Measurements from ENCODE around the gene NLRP12. TPM values are rescaled to one million over a fixed set of nuclear protein-coding genes. Genes with fewer than 3 reads are reported as not detected.

Gene NLRP12
- total RNA-seq, 4 donors from 2014 or later = under 0.01 to 1.8 (median 0.30) TPM

DNA sequence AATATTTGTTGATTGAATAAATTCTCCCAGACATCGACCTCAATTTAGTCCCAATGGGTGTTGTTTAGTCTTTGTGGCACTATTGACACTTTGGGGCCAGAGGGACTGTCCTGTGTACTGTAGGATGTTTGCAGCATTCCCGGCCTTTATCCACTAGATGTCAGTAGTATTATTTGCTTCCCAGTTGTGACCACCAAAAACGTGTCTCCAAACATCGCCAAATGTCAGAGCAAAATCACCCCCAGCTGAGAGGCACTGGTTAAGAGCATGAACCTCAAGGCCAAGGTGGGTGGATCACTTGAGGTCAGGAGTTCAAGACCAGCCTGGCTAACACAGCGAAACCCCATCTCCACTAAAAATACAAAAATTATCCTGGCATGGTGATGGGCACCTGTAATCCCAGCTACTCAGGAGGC, 15.4 kb downstream of the NLRP12 start:
- 29% methylated on average over 5 of the region's 5 CpGs for WGBS
- intact Hi-C loops (cut with DNase I) = no loop called here
- H3K4me1 ChIP-seq = no peaks in the 10 kb centered on the region
- no peak overlapping the region for H3K27ac ChIP-seq (replicated peaks in 1 of 4)
- TF ChIP-seq, protein P1, sequence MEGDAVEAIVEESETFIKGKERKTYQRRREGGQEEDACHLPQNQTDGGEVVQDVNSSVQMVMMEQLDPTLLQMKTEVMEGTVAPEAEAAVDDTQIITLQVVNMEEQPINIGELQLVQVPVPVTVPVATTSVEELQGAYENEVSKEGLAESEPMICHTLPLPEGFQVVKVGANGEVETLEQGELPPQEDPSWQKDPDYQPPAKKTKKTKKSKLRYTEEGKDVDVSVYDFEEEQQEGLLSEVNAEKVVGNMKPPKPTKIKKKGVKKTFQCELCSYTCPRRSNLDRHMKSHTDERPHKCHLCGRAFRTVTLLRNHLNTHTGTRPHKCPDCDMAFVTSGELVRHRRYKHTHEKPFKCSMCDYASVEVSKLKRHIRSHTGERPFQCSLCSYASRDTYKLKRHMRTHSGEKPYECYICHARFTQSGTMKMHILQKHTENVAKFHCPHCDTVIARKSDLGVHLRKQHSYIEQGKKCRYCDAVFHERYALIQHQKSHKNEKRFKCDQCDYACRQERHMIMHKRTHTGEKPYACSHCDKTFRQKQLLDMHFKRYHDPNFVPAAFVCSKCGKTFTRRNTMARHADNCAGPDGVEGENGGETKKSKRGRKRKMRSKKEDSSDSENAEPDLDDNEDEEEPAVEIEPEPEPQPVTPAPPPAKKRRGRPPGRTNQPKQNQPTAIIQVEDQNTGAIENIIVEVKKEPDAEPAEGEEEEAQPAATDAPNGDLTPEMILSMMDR (IDR thresholded peaks at IDR 0.05) = peak in 1 of 3 experiments; percentile 37
- TF ChIP-seq EP300 (IDR thresholded peaks at IDR 0.05) = no peak
- H3K4me3 ChIP-seq = no peak overlapping the region
- no peaks in the 10 kb centered on the region for H3K36me3 ChIP-seq
- DNase-seq (ENCODE audit: extremely low spot score) = no peak
- H3K27me3 ChIP-seq = peaks cover 0 to 3% (median 0%) of the 10 kb centered on the region in 4 donors
- no peaks in the 10 kb centered on the region for H3K9me3 ChIP-seq

DNA sequence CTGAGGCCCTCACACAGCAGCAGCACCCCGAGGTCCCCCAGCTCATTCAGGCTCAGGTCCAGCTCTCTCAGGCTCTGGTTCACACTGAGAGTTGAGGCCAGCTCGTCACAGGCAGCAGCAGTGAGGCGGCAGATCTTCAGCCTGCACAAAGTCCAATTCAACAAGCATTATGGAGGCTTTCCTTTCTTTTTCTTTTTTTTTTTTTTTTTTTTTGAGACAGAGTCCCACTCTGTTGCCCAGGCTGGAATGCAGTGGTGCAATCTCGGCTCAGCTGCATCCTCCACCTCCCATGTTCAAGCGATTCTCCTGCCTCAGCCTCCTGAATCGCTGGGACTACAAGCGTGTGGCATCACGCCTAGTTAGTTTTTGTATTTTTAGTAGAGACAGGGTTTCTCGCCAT, 22.9 kb downstream of the NLRP12 start:
- Histone ChIP-seq H3K4me1 (no peaks in the 10 kb centered on the region), H3K27me3 (peaks cover 0 to 5% (median 0%) of the 10 kb centered on the region in 4 donors), H3K27ac (replicated peaks in 1 of 4) (no peak overlapping the region), H3K36me3 (no peaks in the 10 kb centered on the region), H3K9me3 (no peaks in the 10 kb centered on the region), H3K4me3 (no peak overlapping the region)
- no peak for DNase-seq (ENCODE audit: extremely low spot score)
- 87% methylated on average over 8 of the region's 9 CpGs for WGBS
- intact Hi-C loops (cut with DNase I) = no loop called here
- TF ChIP-seq POLR2AphosphoS5 (IDR thresholded peaks at IDR 0.05) (no peak), EP300 (IDR thresholded peaks at IDR 0.05) (no peak), POLR2A (IDR thresholded peaks at IDR 0.05; ENCODE audit: low read depth) (no peak)
- TF ChIP-seq, protein P1 (IDR thresholded peaks at IDR 0.05) = no peak

DNA sequence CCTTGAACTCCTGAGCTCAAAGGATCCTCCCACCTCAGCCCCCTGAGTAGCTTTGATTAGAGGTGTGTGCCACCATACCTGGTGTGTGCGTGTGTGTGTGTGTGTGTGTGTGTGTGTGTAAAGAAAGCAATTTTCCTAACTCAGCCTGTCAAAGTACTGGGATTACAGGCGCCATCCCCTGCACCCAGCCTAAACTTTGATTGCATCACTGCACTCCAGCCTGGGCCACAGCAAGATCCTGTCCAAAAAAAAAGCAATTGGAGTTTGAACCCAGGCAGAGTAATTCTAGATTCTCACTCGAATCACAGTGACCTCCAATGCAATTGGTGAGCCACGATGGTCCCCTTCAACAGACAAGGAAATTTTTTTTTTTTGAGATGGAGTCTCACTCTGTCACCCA, 29.1 kb downstream of the NLRP12 start:
- H3K9me3 ChIP-seq = no peaks in the 10 kb centered on the region
- TF ChIP-seq, protein P1 (IDR thresholded peaks at IDR 0.05) = no peak
- TF ChIP-seq EP300 (IDR thresholded peaks at IDR 0.05) (no peak), POLR2A (IDR thresholded peaks at IDR 0.05; ENCODE audit: low read depth) (no peak), POLR2AphosphoS5 (IDR thresholded peaks at IDR 0.05) (no peak)
- no peak for DNase-seq (ENCODE audit: extremely low spot score)
- no peak overlapping the region for H3K4me3 ChIP-seq
- no peak overlapping the region for H3K27ac ChIP-seq (replicated peaks in 1 of 4)
- peaks cover 0 to 6% (median 0%) of the 10 kb centered on the region in 4 donors for H3K27me3 ChIP-seq
- H3K36me3 ChIP-seq = no peaks in the 10 kb centered on the region
- 85% methylated on average over 3 of the region's 4 CpGs for WGBS
- H3K4me1 ChIP-seq = peaks cover 0 to 8% (median 0%) of the 10 kb centered on the region in 4 donors
- intact Hi-C loops (cut with DNase I) = no loop called here

DNA sequence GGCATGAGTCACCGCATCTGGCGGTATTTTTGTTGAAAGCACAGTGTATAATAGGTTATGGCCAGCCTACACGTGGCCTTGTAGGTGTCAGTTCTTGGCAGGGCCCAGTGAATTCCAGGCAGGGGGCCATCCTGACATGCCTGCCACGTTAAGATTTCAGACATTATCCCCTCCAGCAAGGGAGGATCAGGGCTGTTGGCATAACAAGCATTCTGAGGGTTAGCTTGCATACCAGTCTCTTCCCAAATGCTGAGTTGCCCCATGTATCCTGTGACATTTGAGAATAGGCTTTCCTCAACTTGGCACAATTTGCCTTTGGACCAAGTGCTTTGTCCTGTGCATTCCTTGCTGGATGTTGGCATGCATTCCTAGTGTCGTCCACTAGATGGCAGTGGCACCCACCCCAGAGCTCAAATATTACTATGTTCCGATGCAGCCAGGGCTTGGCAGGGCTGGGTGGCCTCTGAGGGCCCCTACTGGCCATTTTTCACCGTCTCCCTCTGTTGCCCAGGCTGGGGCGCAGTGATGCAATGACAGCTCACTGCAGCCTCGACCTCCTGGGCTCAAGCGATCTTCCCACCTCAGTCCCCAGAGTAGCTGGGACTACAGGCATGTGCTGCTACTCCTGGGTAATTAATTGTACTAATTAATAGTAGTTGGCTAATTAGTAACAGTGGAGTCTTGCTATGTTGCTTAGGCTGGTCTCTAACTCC, 31.2 kb downstream of the NLRP12 start:
- no peaks in the 10 kb centered on the region for H3K9me3 ChIP-seq
- DNase-seq (ENCODE audit: extremely low spot score) = peak; percentile 94
- intact Hi-C loops (cut with DNase I) = no loop called here
- H3K27me3 ChIP-seq = peaks cover 0 to 9% (median 0%) of the 10 kb centered on the region in 4 donors
- TF ChIP-seq POLR2A (IDR thresholded peaks at IDR 0.05; ENCODE audit: low read depth) (no peak), POLR2AphosphoS5 (IDR thresholded peaks at IDR 0.05) (peak in 1 of 2 donors; percentile 63), EP300 (IDR thresholded peaks at IDR 0.05) (no peak)
- TF ChIP-seq, protein P1 (IDR thresholded peaks at IDR 0.05) = peak; percentile 94 to 98 (median 95)
- 33% methylated on average over 5 of the region's 10 CpGs for WGBS
- H3K36me3 ChIP-seq = no peaks in the 10 kb centered on the region
- peaks cover 0 to 8% (median 0%) of the 10 kb centered on the region in 4 donors for H3K4me1 ChIP-seq
- H3K4me3 ChIP-seq = no peak overlapping the region
- no peak overlapping the region for H3K27ac ChIP-seq (replicated peaks in 1 of 4)
